ENCODE measurements around the gene CYB5R4. TPM values are rescaled to one million over a fixed set of nuclear protein-coding genes. Genes with fewer than 3 reads are reported as not detected.

CYB5R4 gene
- total and polyA plus RNA-seq, 10 of the 15 experiments (the other 5 are each of a cell fraction or from before 2014, with no cell fraction given) = 13.4 to 61.1 (median 27.5) TPM

- peaks cover 16% of the 10 kb centered on the region for H3K9me3 ChIP-seq (replicated peaks; ENCODE audit: control insufficient read depth, insufficient read depth, low read length)
- 0 out of 4 replicates have a peak, but pooled peaks cover 0 to 4% of the 10 kb centered on the region in 2 experiments for H3K27me3 ChIP-seq (replicated peaks in 1 of 2; ENCODE audit: control insufficient read depth in 2 of 2, insufficient read depth in 2 of 2, low read length in 1 of 2)
- H2AFZ ChIP-seq (ENCODE audit: control insufficient read depth, low read depth, low read length) = no peak overlapping the region
- SMC1A ChIA-PET (ENCODE audit: uncharacterized antibody, unreplicated experiment) = no interaction called here
- RAD21 ChIA-PET (ENCODE audit: unreplicated experiment) = no interaction called here
- FAIRE-seq (no peak), ATAC-seq (no peak), DNase-seq (ENCODE audit: low read depth, low spot score) (no peak)
- peak overlapping the region; percentile 87 for H3K4me2 ChIP-seq (ENCODE audit: control insufficient read depth, insufficient read depth)
- WGBS (ENCODE audit: insufficient coverage, insufficient replicate concordance, low lambda C conversion rate, missing lambda C conversion rate) = 68% methylated on average over 4 of the region's 4 CpGs
- no TSS peak for BruUV-seq (replicated peaks)
- CTCF ChIA-PET = interaction anchor here (0.7 kb wide), 1 partner anchor 357 kb away, joined by 3 read pairs; no protein-coding TSS in a partner anchor
- peaks cover 7 to 23% of the 10 kb centered on the region in 2 experiments for H3K36me3 ChIP-seq (ENCODE audit: control insufficient read depth in 2 of 2, insufficient read depth in 2 of 2, low read length in 1 of 2)
- TF ChIP-seq ZBTB11 (CRISPR knock-in tag; IDR thresholded peaks at IDR 0.05) = no peak
- TF ChIP-seq MTA3 (IDR thresholded peaks at IDR 0.05; ENCODE audit: borderline replicate concordance, low read length) = no peak
- no peak for TF ChIP-seq WRNIP1 (IDR thresholded peaks at IDR 0.05; ENCODE audit: borderline replicate concordance, low read depth, low read length)
- no peak for TF ChIP-seq POLR2AphosphoS2 (IDR thresholded peaks at IDR 0.05; ENCODE audit: low read depth, low read length)
- no peak for TF ChIP-seq BRCA1 (IDR thresholded peaks at IDR 0.05; ENCODE audit: low read depth, low read length)
- no peak for TF ChIP-seq SUPT20H (IDR thresholded peaks at IDR 0.05; ENCODE audit: borderline replicate concordance, control insufficient read depth, low read depth, low read length)
- no peak for TF ChIP-seq JUND (IDR thresholded peaks at IDR 0.05; ENCODE audit: low read depth, low read length)
- TF ChIP-seq FOS (IDR thresholded peaks at IDR 0.05; ENCODE audit: borderline replicate concordance, extremely low read depth, insufficient read length) = no peak
- no peak for TF ChIP-seq ATF3 (IDR thresholded peaks at IDR 0.05; ENCODE audit: borderline replicate concordance, extremely low read depth, low read depth, low read length)
- TF ChIP-seq MAX (IDR thresholded peaks at IDR 0.05; ENCODE audit: low read depth, low read length) = no peak
- no peak for TF ChIP-seq BACH1 (IDR thresholded peaks at IDR 0.05; ENCODE audit: borderline replicate concordance)
- TF ChIP-seq KLF5 (IDR thresholded peaks at IDR 0.05; ENCODE audit: partially characterized antibody) = no peak
- H3K27ac ChIP-seq (ENCODE audit: control insufficient read depth, insufficient read depth) = no peak overlapping the region; the same call in 1 of the 2 replicates
- peaks cover 41% of the 10 kb centered on the region for H3K79me2 ChIP-seq (ENCODE audit: control insufficient read depth, insufficient read depth, low read length)
- intact Hi-C loops (cut with micrococcal nuclease; ENCODE audit: unreplicated experiment) = no loop called here
- in situ Hi-C loops (cut with MboI) = no loop called here
- no peaks in the 10 kb centered on the region for H4K20me1 ChIP-seq (ENCODE audit: control insufficient read depth, insufficient read depth)
- H3K4me1 ChIP-seq (ENCODE audit: control insufficient read depth, insufficient read depth, low read length) = peaks cover 5% of the 10 kb centered on the region; the same call in 1 of the 2 replicates
- POLR2A ChIA-PET = no interaction called here
- H3K4me3 ChIP-seq = peak overlapping the region; percentile 29; the same call in 1 of the 2 replicates
- no peak overlapping the region for H3K9ac ChIP-seq (ENCODE audit: control insufficient read depth, insufficient read depth, low read length)
Measured at GRCh38 chr6:83862776-83863471, 3.4 kb downstream of the CYB5R4 start.

All from GM12878 (cell line).